ENCODE data around the gene ITSN1. TPM values are rescaled to one million over a fixed set of nuclear protein-coding genes. Genes with fewer than 3 reads are reported as not detected.

ITSN1 gene
- total RNA-seq, 2 donors from 2014 or later = 15.0 to 47.5 TPM

- no peak for DNase-seq
These were observed 43.4 kb downstream of the ITSN1 start for GRCh38 chr21:33685613-33686197.

GRCh38 chr21:33686386-33686785, 44.1 kb downstream of the ITSN1 start:
- no peak for ATAC-seq
- TF ChIP-seq POLR2A (IDR thresholded peaks at IDR 0.05) (no peak), CTCF (IDR thresholded peaks at IDR 0.05) (no peak)
- no peaks in the 10 kb centered on the region for H3K36me3 ChIP-seq (replicated peaks in 1 of 2; ENCODE audit: insufficient read depth in 1 of 2, low read depth in 2 of 2)
- intact Hi-C loops (cut with DNase I) = no loop called here
- H3K27me3 ChIP-seq = no peaks in the 10 kb centered on the region
- DNase-seq = no peak
- H3K27ac ChIP-seq = peak overlapping the region in 1 of 4 donors; percentile 41
- H3K4me1 ChIP-seq = peaks cover 24% of the 10 kb centered on the region
- 88 to 91% methylated on average over 3 of the region's 3 CpGs for WGBS, 2 donors
- no peaks in the 10 kb centered on the region for H3K9me3 ChIP-seq
- H3K4me3 ChIP-seq = no peak overlapping the region

More at GRCh38 chr21:33685613-33686197, 43.4 kb downstream of the ITSN1 start:
- Histone ChIP-seq H3K27me3 (no peaks in the 10 kb centered on the region), H3K4me3 (no peak overlapping the region), H3K4me1 (peaks cover 24% of the 10 kb centered on the region), H3K27ac (peak overlapping the region in 1 of 4 donors; percentile 41), H3K9me3 (no peaks in the 10 kb centered on the region), H3K36me3 (replicated peaks in 1 of 2; ENCODE audit: insufficient read depth in 1 of 2, low read depth in 2 of 2) (no peaks in the 10 kb centered on the region)
- TF ChIP-seq POLR2A (IDR thresholded peaks at IDR 0.05) (no peak), CTCF (IDR thresholded peaks at IDR 0.05) (no peak)
- intact Hi-C loops (cut with DNase I) = no loop called here
- peak; percentile 42 for ATAC-seq

GRCh38 chr21:33687634-33688033, 45.3 kb downstream of the ITSN1 start:
- H3K4me3 ChIP-seq = no peak overlapping the region
- ATAC-seq = no peak
- no peak for DNase-seq
- WGBS, 2 donors = 66 to 72% methylated on average over 3 of the region's 3 CpGs
- intact Hi-C loops (cut with DNase I) = no loop called here
- H3K4me1 ChIP-seq = peaks cover 24% of the 10 kb centered on the region
- H3K9me3 ChIP-seq = no peaks in the 10 kb centered on the region
- no peak overlapping the region for H3K27ac ChIP-seq
- no peak for TF ChIP-seq POLR2A (IDR thresholded peaks at IDR 0.05)
- TF ChIP-seq CTCF (IDR thresholded peaks at IDR 0.05) = no peak
- no peaks in the 10 kb centered on the region for H3K36me3 ChIP-seq (replicated peaks in 1 of 2; ENCODE audit: insufficient read depth in 1 of 2, low read depth in 2 of 2)
- no peaks in the 10 kb centered on the region for H3K27me3 ChIP-seq

- intact Hi-C loops (cut with DNase I) = no loop called here
- Histone ChIP-seq H3K4me1 (peaks cover 21% of the 10 kb centered on the region), H3K36me3 (replicated peaks in 1 of 2; ENCODE audit: insufficient read depth in 1 of 2, low read depth in 2 of 2) (no peaks in the 10 kb centered on the region), H3K27ac (no peak overlapping the region), H3K4me3 (no peak overlapping the region), H3K27me3 (no peaks in the 10 kb centered on the region), H3K9me3 (no peaks in the 10 kb centered on the region)
- no peak for ATAC-seq
- no peak for DNase-seq
- TF ChIP-seq POLR2A (IDR thresholded peaks at IDR 0.05) = no peak
- TF ChIP-seq CTCF (IDR thresholded peaks at IDR 0.05) = no peak
- WGBS, 2 donors = 70 to 82% methylated on average over 1 of the region's 1 CpG
These were observed 46.1 kb downstream of the ITSN1 start for GRCh38 chr21:33688353-33688752.

- Histone ChIP-seq H3K27ac (no peak overlapping the region), H3K4me3 (no peak overlapping the region), H3K36me3 (replicated peaks in 1 of 2; ENCODE audit: insufficient read depth in 1 of 2, low read depth in 2 of 2) (no peaks in the 10 kb centered on the region), H3K4me1 (peaks cover 1% of the 10 kb centered on the region), H3K9me3 (no peaks in the 10 kb centered on the region), H3K27me3 (no peaks in the 10 kb centered on the region)
- TF ChIP-seq CTCF (IDR thresholded peaks at IDR 0.05) (no peak), POLR2A (IDR thresholded peaks at IDR 0.05) (no peak)
- DNase-seq (no peak), ATAC-seq (no peak)
- intact Hi-C loops (cut with DNase I) = no loop called here
- 77 to 86% methylated on average over 5 of the region's 5 CpGs for WGBS, 2 donors
These were observed 48.6 kb downstream of the ITSN1 start for GRCh38 chr21:33690874-33691273.

All from body of pancreas (tissue), 4 donors.